Thyroid gland (tissue), 4 donors: ENCODE results near the gene LRRN1. TPM values are rescaled to one million over a fixed set of nuclear protein-coding genes. Genes with fewer than 3 reads are reported as not detected.

Experiments used
- DNase-seq, 2 donors: peaks; one replicate each; pipeline ENCODE4 v3.0.0-alpha.2; 2019
- H3K27ac ChIP-seq, 3 donors: fragments of 200-600 bp; sonication (generic); 1 replicate in 2 of 3; 2 replicates in 1 of 3; pipeline ENCODE4 v1.5.1; 2016 to 2019; ENCODE audit warnings: mild to moderate bottlenecking in 1 of 3, moderate library complexity in 1 of 3
- H3K27me3 ChIP-seq: fragments of 200-600 bp; sonication (generic); one replicate; pipeline ENCODE4 v1.5.1; 2019
- H3K36me3 ChIP-seq, 2 donors: fragments of 200-600 bp; sonication (generic); one replicate each; pipeline ENCODE4 v1.5.1; 2016 to 2019
- H3K4me1 ChIP-seq, 2 donors: fragments of 200-600 bp; sonication (generic); one replicate each; pipeline ENCODE4 v1.5.1; 2017 to 2019
- H3K4me3 ChIP-seq, 3 donors: fragments of 200-600 bp; sonication (generic); replicated peaks in 1 of 3; 1 replicate in 2 of 3; 2 replicates in 1 of 3; pipeline ENCODE4 v1.5.1; 2016; ENCODE audit warnings: mild to moderate bottlenecking in 1 of 3
- H3K9me3 ChIP-seq: fragments of 200-600 bp; sonication (generic); one replicate; pipeline ENCODE4 v1.5.1; 2017
- CTCF ChIP-seq, 6 experiments: fragments of 200-600 bp in 3 of 6; fragments of 450-650 bp in 3 of 6; sonication (generic) in 3 of 6; IDR thresholded peaks; one replicate each; pipeline ENCODE4 v1.5.1; 2016 to 2019; ENCODE audit warnings: antibody characterized with exemption in 6 of 6, mild to moderate bottlenecking in 2 of 6, inconsistent platforms in 1 of 6, moderate library complexity in 1 of 6
- POLR2A ChIP-seq, 2 donors: fragments of 450-650 bp; IDR thresholded peaks; one replicate each; pipeline ENCODE4 v1.6.1; 2017; ENCODE audit warnings: antibody characterized with exemption in 2 of 2, mild to moderate bottlenecking in 2 of 2, moderate library complexity in 1 of 2
- WGBS, 2 donors: methylation state at CpG; one replicate each; pipeline ENCODE4 v1.1.5; 2017; 5-methylcytosine and 5-hydroxymethylcytosine counted together
- intact Hi-C: fragments of 100-400 bp; cut with DNase I; formaldehyde crosslinking; loops from one replicate; pipeline ENCODE4 v1.15.1; 2023
- total RNA-seq, 4 donors: library from RNA; depleted of rRNA; stranded (reverse); fragments of >200 nt; gene quantifications; one replicate each; pipeline ENCODE4 v1.2.3, GENCODE V29; 2016

LRRN1 gene
- total RNA-seq, 4 donors from 2014 or later = 1.4 to 29.2 (median 21.0) TPM

GRCh38 chr3:3836845-3837244 lies 37.6 kb downstream of the LRRN1 start:
- H3K4me3 ChIP-seq = no peak overlapping the region
- TF ChIP-seq CTCF (IDR thresholded peaks at IDR 0.05) = no peak
- no peak for TF ChIP-seq POLR2A (IDR thresholded peaks at IDR 0.05)
- WGBS, 2 donors = 85 to 88% methylated on average over 3 of the region's 3 CpGs
- H3K27me3 ChIP-seq = no peaks in the 10 kb centered on the region
- DNase-seq = no peak
- no peaks in the 10 kb centered on the region for H3K9me3 ChIP-seq
- intact Hi-C loops = no loop called here
- H3K27ac ChIP-seq = no peak overlapping the region
- H3K36me3 ChIP-seq = no peaks in the 10 kb centered on the region
- H3K4me1 ChIP-seq = peaks cover 0 to under 1% of the 10 kb centered on the region in 2 donors

GRCh38 chr3:3842356-3842755 lies 43.1 kb downstream of the LRRN1 start:
- no peaks in the 10 kb centered on the region for H3K27me3 ChIP-seq
- H3K27ac ChIP-seq = no peak overlapping the region
- no peak for TF ChIP-seq POLR2A (IDR thresholded peaks at IDR 0.05)
- no peak for TF ChIP-seq CTCF (IDR thresholded peaks at IDR 0.05)
- H3K36me3 ChIP-seq = no peaks in the 10 kb centered on the region
- H3K9me3 ChIP-seq = no peaks in the 10 kb centered on the region
- H3K4me3 ChIP-seq = no peak overlapping the region
- intact Hi-C loops = no loop called here
- H3K4me1 ChIP-seq = peaks cover 4 to 13% of the 10 kb centered on the region in 2 donors
- 39 to 59% methylated on average over 2 of the region's 2 CpGs for WGBS, 2 donors
- DNase-seq = no peak

- 78 to 81% methylated on average over 8 of the region's 8 CpGs for WGBS, 2 donors
- Histone ChIP-seq H3K4me1 (peaks cover 0 to 4% of the 10 kb centered on the region in 2 donors), H3K36me3 (no peaks in the 10 kb centered on the region), H3K27ac (no peak overlapping the region), H3K27me3 (no peaks in the 10 kb centered on the region), H3K4me3 (no peak overlapping the region), H3K9me3 (no peaks in the 10 kb centered on the region)
- DNase-seq = peak in 1 of 2 donors; percentile 1
- intact Hi-C loops = no loop called here
- TF ChIP-seq POLR2A (IDR thresholded peaks at IDR 0.05) (no peak), CTCF (IDR thresholded peaks at IDR 0.05) (no peak)
Measured at GRCh38 chr3:3847994-3848922, 49.0 kb downstream of the LRRN1 start.

- 63 to 66% methylated on average over 8 of the region's 8 CpGs for WGBS, 2 donors
- Histone ChIP-seq H3K27ac (no peak overlapping the region), H3K4me1 (no peaks in the 10 kb centered on the region), H3K36me3 (no peaks in the 10 kb centered on the region), H3K27me3 (no peaks in the 10 kb centered on the region), H3K9me3 (no peaks in the 10 kb centered on the region), H3K4me3 (no peak overlapping the region)
- no peak for DNase-seq
- TF ChIP-seq POLR2A (IDR thresholded peaks at IDR 0.05) (no peak), CTCF (IDR thresholded peaks at IDR 0.05) (no peak)
- intact Hi-C loops = no loop called here
Measured at GRCh38 chr3:3848923-3849275, 49.7 kb downstream of the LRRN1 start.

- intact Hi-C loops = no loop called here
- Histone ChIP-seq H3K36me3 (no peaks in the 10 kb centered on the region), H3K27ac (no peak overlapping the region), H3K27me3 (no peaks in the 10 kb centered on the region), H3K9me3 (no peaks in the 10 kb centered on the region), H3K4me3 (no peak overlapping the region), H3K4me1 (no peaks in the 10 kb centered on the region)
- TF ChIP-seq CTCF (IDR thresholded peaks at IDR 0.05) (no peak), POLR2A (IDR thresholded peaks at IDR 0.05) (no peak)
- DNase-seq = no peak
- WGBS, 2 donors = 97 to 99% methylated on average over 4 of the region's 4 CpGs
Measured at GRCh38 chr3:3851621-3852323, 52.5 kb downstream of the LRRN1 start.
